Hepatocyte (in vitro differentiated cells): Measurements from ENCODE around the gene MRPS27. TPM values are rescaled to one million over a fixed set of nuclear protein-coding genes. Genes with fewer than 3 reads are reported as not detected.
A peak's percentile ranks its signal among the peaks of the same experiment; 100 is the strongest.

Source experiments
- DNase-seq: peaks from one replicate; pipeline ENCODE4 v3.0.0-alpha.2; 2016; ENCODE audit warnings: low spot score
- H2AFZ ChIP-seq: fragments of 200-600 bp; sonication (generic); 2 replicates; pipeline ENCODE4 v1.6.0; 2016; ENCODE audit warnings: antibody characterized with exemption, mild to moderate bottlenecking
- H3K27ac ChIP-seq: fragments of 200-600 bp; sonication (generic); 2 replicates; pipeline ENCODE4 v1.5.1; 2016; ENCODE audit warnings: mild to moderate bottlenecking
- H3K27me3 ChIP-seq: fragments of 200-600 bp; sonication (generic); 2 replicates; pipeline ENCODE4 v1.6.1; 2016
- H3K36me3 ChIP-seq: fragments of 200-600 bp; sonication (generic); replicated peaks from 2 replicates; pipeline ENCODE4 v1.5.1; 2016; ENCODE audit warnings: low read depth; ENCODE audit not compliant: insufficient read depth
- H3K4me1 ChIP-seq: fragments of 200-600 bp; sonication (generic); 2 replicates; pipeline ENCODE4 v1.5.1; 2016; ENCODE audit warnings: mild to moderate bottlenecking, moderate library complexity; ENCODE audit not compliant: insufficient read depth
- H3K4me2 ChIP-seq: fragments of 200-600 bp; sonication (generic); 2 replicates; pipeline ENCODE4 v1.6.0; 2016
- H3K4me3 ChIP-seq: fragments of 200-600 bp; sonication (generic); 2 replicates; pipeline ENCODE4 v1.5.1; 2016; ENCODE audit warnings: mild to moderate bottlenecking
- H3K79me2 ChIP-seq: fragments of 200-600 bp; sonication (generic); 2 replicates; pipeline ENCODE4 v1.6.0; 2017; ENCODE audit warnings: mild to moderate bottlenecking
- H3K9me2 ChIP-seq: fragments of 200-600 bp; sonication (generic); replicated peaks from 2 replicates; pipeline ENCODE4 v1.6.0; 2017; ENCODE audit warnings: mild to moderate bottlenecking; ENCODE audit not compliant: insufficient read depth
- H3K9me3 ChIP-seq: fragments of 200-600 bp; sonication (generic); 2 replicates; pipeline ENCODE4 v1.5.1; 2016; ENCODE audit warnings: low read depth, mild to moderate bottlenecking
- H4K20me1 ChIP-seq: fragments of 200-600 bp; sonication (generic); 2 replicates; pipeline ENCODE4 v1.6.0; 2016; ENCODE audit warnings: mild to moderate bottlenecking; ENCODE audit not compliant: insufficient read depth, poor library complexity, severe bottlenecking
- CTCF ChIP-seq: fragments of 200-600 bp; sonication (generic); IDR thresholded peaks from 2 replicates; pipeline ENCODE4 v1.5.1; 2016; ENCODE audit warnings: antibody characterized with exemption, mild to moderate bottlenecking; ENCODE audit not compliant: poor library complexity
- EZH2 ChIP-seq: fragments of 200-600 bp; sonication (generic); IDR thresholded peaks from 2 replicates; pipeline ENCODE4 v1.6.1; 2016; ENCODE audit warnings: antibody characterized with exemption, mild to moderate bottlenecking, borderline replicate concordance
- EZH2phosphoT487 ChIP-seq: fragments of 200-600 bp; sonication (generic); IDR thresholded peaks from one replicate; pipeline ENCODE4 v1.6.1; 2018; ENCODE audit warnings: antibody characterized with exemption, mild to moderate bottlenecking, low read depth, moderate library complexity; ENCODE audit not compliant: unreplicated experiment, severe bottlenecking
- WGBS: methylation state at CpG from one replicate; pipeline ENCODE4 v1.1.6; 2016; ENCODE audit warnings: low lambda C conversion rate; ENCODE audit errors: missing lambda C conversion rate; 5-methylcytosine and 5-hydroxymethylcytosine counted together
- polyA plus RNA-seq: library from polyadenylated mRNA; unstranded; fragments of >200 nt; fragmentation: Nextera tagmentation; extraction: Ambion mirVana; gene quantifications from 2 replicates; pipeline ENCODE4 v1.2.1, GENCODE V29; 2016
- total RNA-seq: library from RNA; depleted of rRNA; stranded (reverse); fragments of >200 nt; gene quantifications from 2 replicates; pipeline ENCODE4 v1.2.3, GENCODE V29; 2014

The MRPS27 gene
- total and polyA plus RNA-seq, 2 experiments from 2014 or later, result 35.6 to 63.5 TPM

- no peak overlapping the region for H3K4me3 ChIP-seq
- no peak overlapping the region for H3K4me2 ChIP-seq
- DNase-seq, result peak; percentile 52
- H3K36me3 ChIP-seq, result no peaks in the 10 kb centered on the region
- no peaks in the 10 kb centered on the region for H4K20me1 ChIP-seq
- TF ChIP-seq EZH2phosphoT487 (no peak), EZH2 (no peak), CTCF (peak; percentile 45)
- no peaks in the 10 kb centered on the region for H3K27me3 ChIP-seq
- WGBS, result 78% methylated on average over 5 of the region's 5 CpGs
- no peaks in the 10 kb centered on the region for H3K4me1 ChIP-seq
- no peaks in the 10 kb centered on the region for H3K9me3 ChIP-seq
- no peaks in the 10 kb centered on the region for H3K79me2 ChIP-seq
- H3K27ac ChIP-seq, result no peak overlapping the region
- no peaks in the 10 kb centered on the region for H3K9me2 ChIP-seq
- no peak overlapping the region for H2AFZ ChIP-seq
Observed at GRCh38 chr5:72355706-72356299, 35.8 kb upstream of the MRPS27 start.

GRCh38 chr5:72353046-72353445 is 33.0 kb upstream of the MRPS27 start:
- H2AFZ ChIP-seq, result no peak overlapping the region
- no peaks in the 10 kb centered on the region for H3K36me3 ChIP-seq
- H3K27me3 ChIP-seq, result no peaks in the 10 kb centered on the region
- TF ChIP-seq EZH2 (no peak), CTCF (no peak), EZH2phosphoT487 (no peak)
- no peak overlapping the region for H3K4me3 ChIP-seq
- no peaks in the 10 kb centered on the region for H3K9me2 ChIP-seq
- H3K27ac ChIP-seq, result no peak overlapping the region
- no peaks in the 10 kb centered on the region for H3K9me3 ChIP-seq
- H3K79me2 ChIP-seq, result no peaks in the 10 kb centered on the region
- no peak overlapping the region for H3K4me2 ChIP-seq
- DNase-seq, result no peak
- H4K20me1 ChIP-seq, result no peaks in the 10 kb centered on the region
- H3K4me1 ChIP-seq, result no peaks in the 10 kb centered on the region

GRCh38 chr5:72352616-72353015 is 32.6 kb upstream of the MRPS27 start:
- H3K4me1 ChIP-seq, result no peaks in the 10 kb centered on the region
- H4K20me1 ChIP-seq, result no peaks in the 10 kb centered on the region
- no peak overlapping the region for H3K27ac ChIP-seq
- H3K27me3 ChIP-seq, result no peaks in the 10 kb centered on the region
- DNase-seq, result no peak
- no peaks in the 10 kb centered on the region for H3K9me3 ChIP-seq
- H3K9me2 ChIP-seq, result no peaks in the 10 kb centered on the region
- H2AFZ ChIP-seq, result no peak overlapping the region
- H3K4me3 ChIP-seq, result no peak overlapping the region
- TF ChIP-seq EZH2phosphoT487 (no peak), CTCF (no peak), EZH2 (no peak)
- H3K4me2 ChIP-seq, result no peak overlapping the region
- 96% methylated on average over 1 of the region's 1 CpG for WGBS
- H3K79me2 ChIP-seq, result no peaks in the 10 kb centered on the region
- no peaks in the 10 kb centered on the region for H3K36me3 ChIP-seq

- Histone ChIP-seq H3K4me3 (no peak overlapping the region), H2AFZ (no peak overlapping the region), H3K9me2 (no peaks in the 10 kb centered on the region), H3K36me3 (no peaks in the 10 kb centered on the region), H3K79me2 (no peaks in the 10 kb centered on the region), H3K27ac (no peak overlapping the region), H3K9me3 (no peaks in the 10 kb centered on the region), H4K20me1 (no peaks in the 10 kb centered on the region), H3K4me2 (no peak overlapping the region), H3K27me3 (no peaks in the 10 kb centered on the region), H3K4me1 (no peaks in the 10 kb centered on the region)
- WGBS, result 87% methylated on average over 2 of the region's 2 CpGs
- DNase-seq, result no peak
- TF ChIP-seq EZH2 (no peak), EZH2phosphoT487 (no peak), CTCF (no peak)
Observed at GRCh38 chr5:72351376-72351775, 31.3 kb upstream of the MRPS27 start.
